TTC549 (cell line): ENCODE results near the gene CRYBB1.

ENCODE experiments used
- FAIRE-seq: peaks from 2 replicates; lab custom pipeline; 2012; peaks lifted over from hg19 to GRCh38; lab: Jason Lieb, UNC

The CRYBB1 gene

GRCh38 chr22:26604368-26604767 is 13.5 kb downstream of the CRYBB1 start:
- no peak for FAIRE-seq

GRCh38 chr22:26602127-26602526 is 15.7 kb downstream of the CRYBB1 start:
- FAIRE-seq = no peak

GRCh38 chr22:26601726-26602125 is 16.1 kb downstream of the CRYBB1 start:
- FAIRE-seq = no peak

- no peak for FAIRE-seq
Measured at GRCh38 chr22:26599505-26599904, 18.3 kb downstream of the CRYBB1 start.

GRCh38 chr22:26597480-26597879 is 20.3 kb downstream of the CRYBB1 start:
- FAIRE-seq = no peak

GRCh38 chr22:26597026-26597425 is 20.8 kb downstream of the CRYBB1 start:
- no peak for FAIRE-seq

- no peak for FAIRE-seq
Measured at GRCh38 chr22:26593763-26594162, 24.1 kb downstream of the CRYBB1 start.

- no peak for FAIRE-seq
Measured at GRCh38 chr22:26592421-26592891, 25.4 kb downstream of the CRYBB1 start.

GRCh38 chr22:26589845-26590736 is 27.7 kb downstream of the CRYBB1 start, which contains the start of gene TPST2:
Gene TPST2, minus strand, starts transcription at chr22:26590132. Its CDS starts 48,502 bp downstream, at chr22:26541630.
- no peak for FAIRE-seq

- no peak for FAIRE-seq
Measured at GRCh38 chr22:26589367-26589844, 28.4 kb downstream of the CRYBB1 start.

GRCh38 chr22:26588729-26589366 is 29.0 kb downstream of the CRYBB1 start:
- no peak for FAIRE-seq

- FAIRE-seq = no peak
Measured at GRCh38 chr22:26587991-26588613, 29.7 kb downstream of the CRYBB1 start.

GRCh38 chr22:26586556-26587325 is 31.1 kb downstream of the CRYBB1 start:
- no peak for FAIRE-seq

GRCh38 chr22:26585104-26585790 is 32.6 kb downstream of the CRYBB1 start:
- FAIRE-seq = no peak

- no peak for FAIRE-seq
Measured at GRCh38 chr22:26584010-26584409, 33.8 kb downstream of the CRYBB1 start.

GRCh38 chr22:26581633-26582168 is 36.1 kb downstream of the CRYBB1 start:
- FAIRE-seq = no peak

GRCh38 chr22:26581026-26581425 is 36.8 kb downstream of the CRYBB1 start:
- FAIRE-seq = no peak

GRCh38 chr22:26580240-26580962 is 37.4 kb downstream of the CRYBB1 start:
- no peak for FAIRE-seq

- FAIRE-seq = no peak
Measured at GRCh38 chr22:26579331-26579886, 38.4 kb downstream of the CRYBB1 start.

GRCh38 chr22:26577081-26577480 is 40.7 kb downstream of the CRYBB1 start:
- FAIRE-seq = no peak
